Measurements from ENCODE around the gene RASSF5. TPM values are rescaled to one million over a fixed set of nuclear protein-coding genes. Genes with fewer than 3 reads are reported as not detected.

Gene RASSF5
- total RNA-seq, 4 donors from 2014 or later, result 6.6 to 23.0 (median 10.5) TPM

- DNase-seq (ENCODE audit: extremely low spot score), result no peak
- Histone ChIP-seq H3K9me3 (no peaks in the 10 kb centered on the region), H3K4me3 (no peak overlapping the region), H3K36me3 (peaks cover 0 to 40% (median 9%) of the 10 kb centered on the region in 4 donors), H3K4me1 (peaks cover 0 to 4% (median 1%) of the 10 kb centered on the region in 4 donors), H3K27ac (replicated peaks in 1 of 4) (no peak overlapping the region), H3K27me3 (no peaks in the 10 kb centered on the region)
- TF ChIP-seq EP300 (IDR thresholded peaks at IDR 0.05), result no peak
- TF ChIP-seq POLR2A (IDR thresholded peaks at IDR 0.05; ENCODE audit: low read depth), result no peak
- TF ChIP-seq POLR2AphosphoS5 (IDR thresholded peaks at IDR 0.05), result no peak
- TF ChIP-seq, protein P1, sequence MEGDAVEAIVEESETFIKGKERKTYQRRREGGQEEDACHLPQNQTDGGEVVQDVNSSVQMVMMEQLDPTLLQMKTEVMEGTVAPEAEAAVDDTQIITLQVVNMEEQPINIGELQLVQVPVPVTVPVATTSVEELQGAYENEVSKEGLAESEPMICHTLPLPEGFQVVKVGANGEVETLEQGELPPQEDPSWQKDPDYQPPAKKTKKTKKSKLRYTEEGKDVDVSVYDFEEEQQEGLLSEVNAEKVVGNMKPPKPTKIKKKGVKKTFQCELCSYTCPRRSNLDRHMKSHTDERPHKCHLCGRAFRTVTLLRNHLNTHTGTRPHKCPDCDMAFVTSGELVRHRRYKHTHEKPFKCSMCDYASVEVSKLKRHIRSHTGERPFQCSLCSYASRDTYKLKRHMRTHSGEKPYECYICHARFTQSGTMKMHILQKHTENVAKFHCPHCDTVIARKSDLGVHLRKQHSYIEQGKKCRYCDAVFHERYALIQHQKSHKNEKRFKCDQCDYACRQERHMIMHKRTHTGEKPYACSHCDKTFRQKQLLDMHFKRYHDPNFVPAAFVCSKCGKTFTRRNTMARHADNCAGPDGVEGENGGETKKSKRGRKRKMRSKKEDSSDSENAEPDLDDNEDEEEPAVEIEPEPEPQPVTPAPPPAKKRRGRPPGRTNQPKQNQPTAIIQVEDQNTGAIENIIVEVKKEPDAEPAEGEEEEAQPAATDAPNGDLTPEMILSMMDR (IDR thresholded peaks at IDR 0.05), result no peak
- intact Hi-C loops (cut with DNase I), result no loop called here
- WGBS, result 85% methylated on average over 19 of the region's 21 CpGs
These were observed 29.6 kb upstream of the RASSF5 start for GRCh38 chr1:206477581-206478380.

- H3K27ac ChIP-seq (replicated peaks in 1 of 4), result no peak overlapping the region
- TF ChIP-seq EP300 (IDR thresholded peaks at IDR 0.05) (no peak), POLR2A (IDR thresholded peaks at IDR 0.05; ENCODE audit: low read depth) (no peak), POLR2AphosphoS5 (IDR thresholded peaks at IDR 0.05) (no peak)
- TF ChIP-seq, protein P1 (IDR thresholded peaks at IDR 0.05), result no peak
- intact Hi-C loops (cut with DNase I), result no loop called here
- peaks cover 0 to 40% (median 9%) of the 10 kb centered on the region in 4 donors for H3K36me3 ChIP-seq
- no peak overlapping the region for H3K4me3 ChIP-seq
- 89% methylated on average over 11 of the region's 11 CpGs for WGBS
- H3K9me3 ChIP-seq, result no peaks in the 10 kb centered on the region
- no peaks in the 10 kb centered on the region for H3K27me3 ChIP-seq
- no peak for DNase-seq (ENCODE audit: extremely low spot score)
- peaks cover 0 to 4% (median 1%) of the 10 kb centered on the region in 4 donors for H3K4me1 ChIP-seq
These were observed 28.6 kb upstream of the RASSF5 start for GRCh38 chr1:206478746-206479145.

- TF ChIP-seq, protein P1 (IDR thresholded peaks at IDR 0.05), result peak; percentile 77 to 83 (median 77)
- TF ChIP-seq POLR2A (IDR thresholded peaks at IDR 0.05; ENCODE audit: low read depth) (no peak), EP300 (IDR thresholded peaks at IDR 0.05) (no peak)
- peaks cover 0 to 4% (median 1%) of the 10 kb centered on the region in 4 donors for H3K4me1 ChIP-seq
- no peak overlapping the region for H3K27ac ChIP-seq (replicated peaks in 1 of 4)
- H3K4me3 ChIP-seq, result no peak overlapping the region
- WGBS, result 81% methylated on average over 14 of the region's 14 CpGs
- H3K36me3 ChIP-seq, result peaks cover 0 to 38% (median 9%) of the 10 kb centered on the region in 4 donors
- no peaks in the 10 kb centered on the region for H3K27me3 ChIP-seq
- intact Hi-C loops (cut with DNase I), result no loop called here
- DNase-seq (ENCODE audit: extremely low spot score), result no peak
- no peaks in the 10 kb centered on the region for H3K9me3 ChIP-seq
These were observed 27.9 kb upstream of the RASSF5 start for GRCh38 chr1:206479183-206480125.

DNA sequence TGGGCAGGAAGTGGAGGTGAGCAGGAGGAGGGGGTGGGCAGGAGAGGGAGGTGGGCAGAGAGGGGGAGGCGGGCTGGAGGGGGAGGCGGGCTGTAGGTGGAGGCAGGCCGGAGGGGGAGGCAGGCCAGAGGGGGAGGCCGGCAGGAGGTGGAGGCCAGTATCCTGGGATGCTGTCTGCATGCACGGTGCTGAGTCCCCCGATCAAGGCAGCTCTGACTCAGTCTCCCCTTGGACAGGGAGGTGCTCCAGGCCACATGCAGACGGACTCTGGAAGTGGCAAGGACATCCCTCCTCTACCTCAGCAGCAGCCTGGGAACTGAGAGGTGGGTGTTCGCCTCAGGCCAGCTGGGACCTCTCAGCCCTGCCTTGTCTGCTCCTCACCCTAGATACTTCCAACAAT, 27.1 kb upstream of the RASSF5 start:
- intact Hi-C loops (cut with DNase I), result no loop called here
- no peak for DNase-seq (ENCODE audit: extremely low spot score)
- Histone ChIP-seq H3K4me3 (no peak overlapping the region), H3K4me1 (peaks cover 0 to 4% (median 1%) of the 10 kb centered on the region in 4 donors), H3K27me3 (no peaks in the 10 kb centered on the region), H3K9me3 (no peaks in the 10 kb centered on the region), H3K36me3 (peaks cover 0 to 31% (median 9%) of the 10 kb centered on the region in 4 donors), H3K27ac (replicated peaks in 1 of 4) (no peak overlapping the region)
- 89% methylated on average over 8 of the region's 8 CpGs for WGBS
- TF ChIP-seq POLR2A (IDR thresholded peaks at IDR 0.05; ENCODE audit: low read depth), result no peak
- no peak for TF ChIP-seq POLR2AphosphoS5 (IDR thresholded peaks at IDR 0.05)
- no peak for TF ChIP-seq EP300 (IDR thresholded peaks at IDR 0.05)
- TF ChIP-seq, protein P1 (IDR thresholded peaks at IDR 0.05), result no peak
